Stimulated activated memory B cell treated with anti-CD40 and anti-IgM and Interleukin-4, amounts not matched to agents 10 μg/mL and 1 μg/mL and 100 μg/mL, for 72 hours (primary cell): ENCODE results near the gene ORC3.

ENCODE experiments used
- ATAC-seq: fragments of 150-1000 bp; cut with Tn5 transposase; 2 replicates; pipeline ENCODE4 v1.10.0; 2021
- H3K27ac Mint-ChIP-seq: one replicate; pipeline ENCODE4 v1.8.0; 2022; ENCODE audit warnings: mild to moderate bottlenecking, mixed read lengths
- H3K27me3 Mint-ChIP-seq: one replicate; pipeline ENCODE4 v1.8.0; 2022; ENCODE audit warnings: mixed read lengths
- H3K36me3 Mint-ChIP-seq: one replicate; pipeline ENCODE4 v1.8.0; 2022; ENCODE audit warnings: mixed read lengths
- H3K4me1 Mint-ChIP-seq: one replicate; pipeline ENCODE4 v1.8.0; 2022; ENCODE audit warnings: mixed read lengths
- H3K4me3 Mint-ChIP-seq: one replicate; pipeline ENCODE4 v1.8.0; 2022; ENCODE audit warnings: mild to moderate bottlenecking, moderate library complexity, mixed read lengths
- H3K9me3 Mint-ChIP-seq: one replicate; pipeline ENCODE4 v1.8.0; 2022; ENCODE audit warnings: mixed read lengths

Gene ORC3

GRCh38 chr6:87589693-87590416 is at the start of gene ORC3, which contains the start of gene RARS2:
Gene ORC3, plus strand, starts transcription at chr6:87590135. Its CDS starts 34 bp downstream, at chr6:87590169.
Gene RARS2, minus strand, starts transcription at chr6:87589987. Its CDS starts 30 bp downstream, at chr6:87589957.
- peak within 1 kb of the TSS; percentile 85 for H3K4me3 Mint-ChIP-seq
- no peaks in the 10 kb centered on the region for H3K9me3 Mint-ChIP-seq
- H3K36me3 Mint-ChIP-seq: peaks cover 10% of the 10 kb centered on the region
- H3K4me1 Mint-ChIP-seq: peaks cover 61% of the 10 kb centered on the region
- peak; percentile 100 for ATAC-seq
- no peaks in the 10 kb centered on the region for H3K27me3 Mint-ChIP-seq
- peak within 1 kb of the TSS; percentile 89 for H3K27ac Mint-ChIP-seq

GRCh38 chr6:87540539-87540938 is 49.4 kb upstream of the ORC3 start:
- Mint-ChIP-seq H3K27me3 (no peaks in the 10 kb centered on the region), H3K36me3 (peaks cover 57% of the 10 kb centered on the region), H3K4me1 (peaks cover 10% of the 10 kb centered on the region), H3K4me3 (no peak overlapping the region), H3K27ac (no peak overlapping the region), H3K9me3 (peaks cover 3% of the 10 kb centered on the region)
- no peak for ATAC-seq

- H3K4me1 Mint-ChIP-seq: peaks cover 10% of the 10 kb centered on the region
- peaks cover 3% of the 10 kb centered on the region for H3K9me3 Mint-ChIP-seq
- no peaks in the 10 kb centered on the region for H3K27me3 Mint-ChIP-seq
- peaks cover 60% of the 10 kb centered on the region for H3K36me3 Mint-ChIP-seq
- ATAC-seq: no peak
- no peak overlapping the region for H3K27ac Mint-ChIP-seq
- H3K4me3 Mint-ChIP-seq: no peak overlapping the region
These were observed 48.9 kb upstream of the ORC3 start for GRCh38 chr6:87541041-87541440.

- Mint-ChIP-seq H3K27ac (no peak overlapping the region), H3K4me3 (no peak overlapping the region), H3K36me3 (peaks cover 68% of the 10 kb centered on the region)
These were observed 48.2 kb upstream of the ORC3 start for GRCh38 chr6:87541744-87542143.

GRCh38 chr6:87543696-87544473 is 46.0 kb upstream of the ORC3 start:
- Mint-ChIP-seq H3K4me3 (no peak overlapping the region), H3K27me3 (no peaks in the 10 kb centered on the region), H3K36me3 (peaks cover 68% of the 10 kb centered on the region), H3K4me1 (no peaks in the 10 kb centered on the region), H3K9me3 (peaks cover 3% of the 10 kb centered on the region), H3K27ac (no peak overlapping the region)
- no peak for ATAC-seq

More at GRCh38 chr6:87541744-87542143, 48.2 kb upstream of the ORC3 start:
- Mint-ChIP-seq H3K4me1 (peaks cover 9% of the 10 kb centered on the region), H3K9me3 (peaks cover 3% of the 10 kb centered on the region), H3K27me3 (no peaks in the 10 kb centered on the region)
- ATAC-seq: no peak

GRCh38 chr6:87544474-87544735 is 45.5 kb upstream of the ORC3 start:
- H3K4me3 Mint-ChIP-seq: no peak overlapping the region
- H3K27me3 Mint-ChIP-seq: no peaks in the 10 kb centered on the region
- H3K27ac Mint-ChIP-seq: no peak overlapping the region
- peaks cover 65% of the 10 kb centered on the region for H3K36me3 Mint-ChIP-seq
- peaks cover 1% of the 10 kb centered on the region for H3K9me3 Mint-ChIP-seq
- H3K4me1 Mint-ChIP-seq: no peaks in the 10 kb centered on the region
- ATAC-seq: no peak

GRCh38 chr6:87551799-87552198 is 38.1 kb upstream of the ORC3 start:
- Mint-ChIP-seq H3K27me3 (no peaks in the 10 kb centered on the region), H3K9me3 (no peaks in the 10 kb centered on the region), H3K4me1 (no peaks in the 10 kb centered on the region), H3K27ac (peak overlapping the region; percentile 49), H3K4me3 (no peak overlapping the region), H3K36me3 (peaks cover 43% of the 10 kb centered on the region)
- ATAC-seq: no peak

GRCh38 chr6:87553159-87553765 is 36.7 kb upstream of the ORC3 start:
- Mint-ChIP-seq H3K27me3 (no peaks in the 10 kb centered on the region), H3K27ac (no peak overlapping the region), H3K9me3 (no peaks in the 10 kb centered on the region), H3K36me3 (peaks cover 48% of the 10 kb centered on the region), H3K4me3 (no peak overlapping the region), H3K4me1 (no peaks in the 10 kb centered on the region)
- ATAC-seq: no peak

- peaks cover 45% of the 10 kb centered on the region for H3K36me3 Mint-ChIP-seq
- H3K27me3 Mint-ChIP-seq: no peaks in the 10 kb centered on the region
- no peak overlapping the region for H3K27ac Mint-ChIP-seq
- no peaks in the 10 kb centered on the region for H3K4me1 Mint-ChIP-seq
- ATAC-seq: no peak
- no peak overlapping the region for H3K4me3 Mint-ChIP-seq
- H3K9me3 Mint-ChIP-seq: no peaks in the 10 kb centered on the region
These were observed 34.4 kb upstream of the ORC3 start for GRCh38 chr6:87555506-87555905.

GRCh38 chr6:87558446-87558845 is 31.5 kb upstream of the ORC3 start:
- Mint-ChIP-seq H3K36me3 (peaks cover 45% of the 10 kb centered on the region), H3K9me3 (no peaks in the 10 kb centered on the region), H3K27ac (no peak overlapping the region), H3K4me1 (no peaks in the 10 kb centered on the region), H3K27me3 (no peaks in the 10 kb centered on the region), H3K4me3 (no peak overlapping the region)
- no peak for ATAC-seq

GRCh38 chr6:87561017-87561416 is 28.9 kb upstream of the ORC3 start:
- Mint-ChIP-seq H3K36me3 (peaks cover 45% of the 10 kb centered on the region), H3K9me3 (no peaks in the 10 kb centered on the region), H3K27ac (no peak overlapping the region), H3K27me3 (no peaks in the 10 kb centered on the region), H3K4me3 (no peak overlapping the region), H3K4me1 (peaks cover 7% of the 10 kb centered on the region)
- no peak for ATAC-seq

- no peaks in the 10 kb centered on the region for H3K27me3 Mint-ChIP-seq
- H3K9me3 Mint-ChIP-seq: no peaks in the 10 kb centered on the region
- H3K4me3 Mint-ChIP-seq: no peak overlapping the region
- peaks cover 28% of the 10 kb centered on the region for H3K36me3 Mint-ChIP-seq
- no peak overlapping the region for H3K27ac Mint-ChIP-seq
- peaks cover 44% of the 10 kb centered on the region for H3K4me1 Mint-ChIP-seq
- no peak for ATAC-seq
These were observed 17.9 kb upstream of the ORC3 start for GRCh38 chr6:87572021-87572420.

- Mint-ChIP-seq H3K27me3 (no peaks in the 10 kb centered on the region), H3K36me3 (peaks cover 35% of the 10 kb centered on the region), H3K4me1 (peaks cover 44% of the 10 kb centered on the region), H3K9me3 (no peaks in the 10 kb centered on the region), H3K27ac (no peak overlapping the region), H3K4me3 (no peak overlapping the region)
- no peak for ATAC-seq
These were observed 17.1 kb upstream of the ORC3 start for GRCh38 chr6:87572883-87573282.

GRCh38 chr6:87573307-87574024 is 16.5 kb upstream of the ORC3 start:
- Mint-ChIP-seq H3K27me3 (no peaks in the 10 kb centered on the region), H3K27ac (no peak overlapping the region), H3K4me1 (peaks cover 44% of the 10 kb centered on the region), H3K36me3 (peaks cover 35% of the 10 kb centered on the region), H3K9me3 (no peaks in the 10 kb centered on the region), H3K4me3 (no peak overlapping the region)
- no peak for ATAC-seq

- peaks cover 37% of the 10 kb centered on the region for H3K36me3 Mint-ChIP-seq
- no peak overlapping the region for H3K27ac Mint-ChIP-seq
- no peaks in the 10 kb centered on the region for H3K9me3 Mint-ChIP-seq
- no peak overlapping the region for H3K4me3 Mint-ChIP-seq
- no peak for ATAC-seq
- no peaks in the 10 kb centered on the region for H3K27me3 Mint-ChIP-seq
- H3K4me1 Mint-ChIP-seq: peaks cover 44% of the 10 kb centered on the region
These were observed 15.6 kb upstream of the ORC3 start for GRCh38 chr6:87574237-87574804.
